ENCODE measurements around the gene ALG10B.
"Not testable (repeated sequence)": the region's sequence is repeated elsewhere in the genome, so short reads cannot be mapped to it uniquely, and the experiment has no call there.

Gene ALG10B, protein sequence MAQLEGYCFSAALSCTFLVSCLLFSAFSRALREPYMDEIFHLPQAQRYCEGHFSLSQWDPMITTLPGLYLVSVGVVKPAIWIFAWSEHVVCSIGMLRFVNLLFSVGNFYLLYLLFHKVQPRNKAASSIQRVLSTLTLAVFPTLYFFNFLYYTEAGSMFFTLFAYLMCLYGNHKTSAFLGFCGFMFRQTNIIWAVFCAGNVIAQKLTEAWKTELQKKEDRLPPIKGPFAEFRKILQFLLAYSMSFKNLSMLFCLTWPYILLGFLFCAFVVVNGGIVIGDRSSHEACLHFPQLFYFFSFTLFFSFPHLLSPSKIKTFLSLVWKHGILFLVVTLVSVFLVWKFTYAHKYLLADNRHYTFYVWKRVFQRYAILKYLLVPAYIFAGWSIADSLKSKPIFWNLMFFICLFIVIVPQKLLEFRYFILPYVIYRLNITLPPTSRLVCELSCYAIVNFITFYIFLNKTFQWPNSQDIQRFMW

DNA sequence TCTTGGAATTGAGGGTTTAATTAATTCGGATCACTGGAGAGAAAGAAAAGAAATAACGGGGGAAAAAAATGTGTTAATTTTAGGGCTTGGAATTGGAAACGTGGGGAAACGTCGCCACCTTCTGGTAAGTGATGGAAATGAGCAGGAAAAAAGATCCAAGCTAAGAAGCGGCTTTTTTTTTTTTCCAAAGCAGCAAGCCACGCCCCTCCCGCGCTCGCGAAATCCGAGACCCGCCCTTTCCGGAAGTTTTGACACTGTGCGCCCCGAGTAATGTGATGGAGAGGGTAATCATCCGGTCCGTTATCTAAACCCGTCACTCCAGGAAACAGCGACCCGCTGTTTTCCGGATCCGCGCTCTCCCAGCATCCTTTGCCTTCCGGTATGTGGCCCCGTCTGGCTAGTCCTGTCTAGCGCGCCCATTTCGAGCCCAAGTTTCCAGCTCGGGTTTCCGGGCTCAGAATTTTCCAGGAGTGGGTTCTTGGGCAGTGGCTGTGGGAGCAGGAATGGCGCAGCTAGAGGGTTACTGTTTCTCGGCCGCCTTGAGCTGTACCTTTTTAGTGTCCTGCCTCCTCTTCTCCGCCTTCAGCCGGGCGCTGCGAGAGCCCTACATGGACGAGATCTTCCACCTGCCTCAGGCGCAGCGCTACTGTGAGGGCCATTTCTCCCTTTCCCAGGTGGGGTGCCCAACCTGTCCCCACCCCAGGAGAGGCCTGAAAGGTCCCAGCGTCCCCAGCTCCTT is at the start of gene ALG10B:
Gene ALG10B, plus strand, starts transcription at position 384 of the 739 bp plus-strand sequence. Its CDS starts 120 bp downstream, at position 504.
- in situ Hi-C loops (cut with HindIII; ENCODE audit: low pct_ligation_motif_present, low pct_unique_long_range_greater_than_20kb, low sequenced_read_pairs) = no loop called here
- peak; percentile 99 for DNase-seq

DNA sequence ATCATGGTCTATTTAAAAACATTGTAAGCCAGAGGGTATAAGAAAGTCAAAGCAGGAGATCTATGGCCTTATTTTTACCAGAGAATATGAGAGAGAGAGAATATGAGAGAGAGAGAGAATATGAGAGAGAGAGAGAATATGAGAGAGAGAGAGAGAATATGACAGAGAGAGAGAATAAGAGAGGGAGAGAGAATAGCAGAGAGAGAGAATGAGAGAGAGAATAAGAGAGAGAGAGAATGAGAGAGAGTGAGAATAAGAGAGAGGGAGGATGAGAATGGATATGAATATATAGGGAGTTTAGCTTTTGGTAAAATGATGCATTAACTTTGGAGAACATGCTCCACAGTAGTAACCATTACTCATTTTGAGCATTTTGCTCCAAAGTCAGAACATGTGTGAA is 48.0 kb upstream of the ALG10B start:
- in situ Hi-C loops (cut with HindIII; ENCODE audit: low pct_ligation_motif_present, low pct_unique_long_range_greater_than_20kb, low sequenced_read_pairs) = no loop called here
- no peak for DNase-seq

DNA sequence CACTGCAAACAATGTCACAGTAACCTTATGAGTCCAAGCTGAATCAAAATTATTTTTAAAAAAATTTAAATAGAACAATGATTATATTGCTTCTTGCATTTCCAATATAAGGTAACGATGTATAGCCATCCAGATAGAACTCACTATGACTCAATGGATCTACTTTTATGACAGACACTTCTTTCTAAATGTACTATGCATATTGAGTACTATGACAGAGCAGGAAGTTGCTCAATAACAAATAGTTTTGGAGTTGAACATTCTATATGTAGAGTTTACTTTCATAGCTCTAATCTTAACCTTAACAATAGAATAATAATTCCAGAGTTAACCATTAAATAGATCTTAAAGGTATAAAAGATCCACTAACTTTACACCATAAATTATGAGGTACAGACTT is 46.7 kb upstream of the ALG10B start:
- no peak for DNase-seq
- in situ Hi-C loops (cut with HindIII; ENCODE audit: low pct_ligation_motif_present, low pct_unique_long_range_greater_than_20kb, low sequenced_read_pairs) = no loop called here

DNA sequence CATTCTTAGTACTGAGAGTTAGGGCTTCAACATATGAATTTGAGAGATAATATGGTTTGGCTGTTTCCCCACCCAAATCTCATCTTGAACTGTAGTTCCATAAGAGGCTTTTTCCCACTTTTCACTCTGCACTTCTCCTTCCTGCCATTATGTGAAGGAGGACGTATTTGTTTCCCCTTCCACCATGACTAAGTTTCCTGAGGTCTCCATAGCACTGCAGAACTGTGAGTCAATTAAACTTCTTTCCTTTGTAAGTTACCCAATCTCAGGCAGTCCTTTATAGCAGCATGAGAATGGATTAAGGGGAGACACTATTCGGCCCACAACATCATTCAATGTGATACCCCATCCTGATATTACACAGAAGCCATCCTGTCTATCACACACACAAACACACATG is 36.8 kb upstream of the ALG10B start:
- in situ Hi-C loops (cut with HindIII; ENCODE audit: low pct_ligation_motif_present, low pct_unique_long_range_greater_than_20kb, low sequenced_read_pairs) = no loop called here
- no peak for DNase-seq

DNA sequence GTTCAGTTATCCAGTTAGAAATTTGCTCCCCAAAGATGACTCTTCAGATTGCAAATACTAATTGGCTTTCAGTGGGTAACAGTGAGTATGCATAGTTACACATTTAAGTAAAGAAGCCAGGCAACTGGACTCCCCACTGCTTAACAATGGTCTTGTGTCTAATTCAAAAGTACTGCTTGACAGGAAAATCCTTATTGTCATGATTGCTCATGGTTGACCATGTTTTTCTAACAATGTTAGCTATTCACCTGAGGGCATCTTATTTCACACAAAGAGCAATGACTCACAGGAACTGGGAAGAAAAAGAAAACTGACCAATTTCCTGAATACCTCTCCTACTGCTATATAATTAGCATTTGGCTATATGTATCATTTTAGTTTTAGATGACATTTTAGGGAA is 33.7 kb upstream of the ALG10B start:
- in situ Hi-C loops (cut with HindIII; ENCODE audit: low pct_ligation_motif_present, low pct_unique_long_range_greater_than_20kb, low sequenced_read_pairs) = no loop called here
- DNase-seq = peak; percentile 22

DNA sequence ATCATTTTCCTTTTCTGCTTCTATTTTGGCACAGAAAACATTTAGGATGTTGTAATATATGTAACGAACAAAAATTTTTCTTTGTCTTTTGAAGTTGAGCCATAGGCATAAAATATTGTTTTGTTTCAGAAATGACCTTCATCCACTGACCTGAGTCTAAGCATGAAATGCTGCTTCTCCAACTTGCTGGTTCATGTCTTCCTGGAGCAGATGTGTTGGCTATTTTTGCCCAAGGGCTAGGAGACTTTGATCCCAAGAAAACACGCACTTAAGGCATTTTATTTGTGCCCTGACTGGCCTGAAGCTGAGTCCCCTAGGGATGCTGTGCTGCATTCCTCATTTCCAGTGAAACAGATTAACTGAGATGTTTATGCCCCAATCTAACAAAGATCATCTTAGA is 27.2 kb upstream of the ALG10B start:
- in situ Hi-C loops (cut with HindIII; ENCODE audit: low pct_ligation_motif_present, low pct_unique_long_range_greater_than_20kb, low sequenced_read_pairs) = no loop called here
- no peak for DNase-seq

DNA sequence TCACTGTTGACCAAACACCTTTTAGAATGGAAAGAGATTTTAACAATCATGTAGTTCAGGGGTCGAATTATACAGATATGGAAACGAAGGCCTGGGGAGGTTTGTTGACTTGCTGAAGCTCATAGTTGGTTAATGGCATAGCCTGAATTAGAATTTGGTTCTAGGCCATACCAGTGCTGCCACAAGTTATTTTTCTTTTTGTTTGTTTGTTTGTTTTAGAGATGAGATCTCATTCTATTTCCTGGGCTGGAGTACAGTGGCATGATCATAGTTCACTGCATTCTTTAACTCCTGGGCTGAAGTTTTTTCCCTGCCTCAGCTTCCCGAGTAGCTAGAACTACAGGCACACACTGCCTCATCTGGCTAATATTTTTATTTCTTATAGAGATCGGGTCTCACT is 25.4 kb upstream of the ALG10B start:
- in situ Hi-C loops (cut with HindIII; ENCODE audit: low pct_ligation_motif_present, low pct_unique_long_range_greater_than_20kb, low sequenced_read_pairs) = no loop called here
- no peak for DNase-seq

DNA sequence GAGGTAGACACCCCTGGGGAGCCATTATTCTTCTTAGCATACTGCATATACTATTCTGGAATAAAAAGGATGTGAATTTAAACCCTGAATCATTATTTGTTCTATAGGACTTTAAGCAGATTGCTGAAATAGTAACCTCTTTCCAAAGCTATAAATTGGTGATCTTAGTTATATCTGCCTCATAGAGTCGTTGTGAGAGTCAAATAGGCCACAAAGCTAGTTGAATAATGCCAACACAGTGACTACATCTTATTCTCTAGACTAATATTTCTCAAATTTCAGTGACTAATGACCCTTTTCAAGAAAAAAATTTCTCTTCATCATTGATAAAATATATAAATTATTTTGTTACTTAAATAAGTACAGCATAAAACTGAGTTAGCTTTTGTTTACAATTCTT is 13.6 kb upstream of the ALG10B start:
- in situ Hi-C loops (cut with HindIII; ENCODE audit: low pct_ligation_motif_present, low pct_unique_long_range_greater_than_20kb, low sequenced_read_pairs); DNase-seq: not testable (repeated sequence)

DNA sequence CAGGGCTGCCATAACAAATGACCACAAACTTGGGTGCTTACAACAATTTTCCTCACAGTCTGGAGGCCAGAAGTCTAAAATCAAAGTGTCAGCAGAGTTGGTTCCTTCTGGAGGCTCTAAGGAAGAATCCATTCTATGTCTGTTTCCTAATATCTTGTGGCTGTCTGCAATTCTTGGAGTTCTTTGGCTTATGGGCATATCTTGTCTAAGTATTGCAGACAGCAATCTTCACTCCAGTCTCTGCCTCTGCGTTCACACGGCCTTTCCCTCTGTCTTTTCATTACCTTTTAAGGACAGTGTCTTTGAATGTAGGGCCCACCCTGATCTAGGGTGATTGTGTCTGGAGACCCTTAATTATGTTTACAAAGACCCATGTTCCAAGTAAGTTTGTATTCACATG is 5.4 kb downstream of the ALG10B start:
- in situ Hi-C loops (cut with HindIII; ENCODE audit: low pct_ligation_motif_present, low pct_unique_long_range_greater_than_20kb, low sequenced_read_pairs); DNase-seq: not testable (repeated sequence)

DNA sequence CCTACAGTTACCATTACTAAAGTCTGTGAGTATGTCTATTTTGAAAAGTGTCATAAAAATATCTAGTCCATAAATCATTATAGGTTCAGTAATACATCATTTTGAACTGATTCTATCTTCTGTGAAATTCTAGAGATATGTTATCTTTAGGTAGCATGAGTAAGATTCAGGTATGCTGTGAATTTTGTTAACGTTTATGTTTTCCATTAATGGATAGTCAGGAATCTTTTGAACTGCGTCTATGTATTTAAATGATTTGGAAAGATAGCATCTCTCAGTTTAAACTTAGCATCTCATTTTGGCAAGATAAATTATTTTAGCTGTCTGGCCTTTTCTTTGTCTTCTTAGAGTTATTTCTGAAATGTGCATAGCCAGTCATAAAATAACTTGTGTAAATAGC is 8.3 kb downstream of the ALG10B start:
- in situ Hi-C loops (cut with HindIII; ENCODE audit: low pct_ligation_motif_present, low pct_unique_long_range_greater_than_20kb, low sequenced_read_pairs) = no loop called here
- DNase-seq = no peak

DNA sequence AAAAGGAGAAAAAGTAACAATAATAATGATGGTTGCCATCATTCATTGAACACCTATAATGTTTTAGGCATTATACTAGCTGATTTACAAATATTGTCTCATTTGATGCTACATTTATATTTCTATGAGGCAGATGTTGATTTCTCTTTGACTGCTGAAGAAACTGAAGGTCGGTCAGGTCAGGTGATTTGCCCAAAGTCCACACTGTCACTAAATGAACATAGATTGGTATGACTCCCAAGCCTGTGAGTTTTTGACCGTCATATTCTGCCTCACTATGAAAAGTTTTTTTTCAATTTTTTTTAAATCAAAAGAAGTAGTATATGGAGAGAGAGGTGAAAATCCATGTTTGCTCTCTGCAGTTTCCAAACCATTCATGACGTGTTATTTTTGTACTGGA is 10.8 kb downstream of the ALG10B start:
- no peak for DNase-seq
- in situ Hi-C loops (cut with HindIII; ENCODE audit: low pct_ligation_motif_present, low pct_unique_long_range_greater_than_20kb, low sequenced_read_pairs) = no loop called here

DNA sequence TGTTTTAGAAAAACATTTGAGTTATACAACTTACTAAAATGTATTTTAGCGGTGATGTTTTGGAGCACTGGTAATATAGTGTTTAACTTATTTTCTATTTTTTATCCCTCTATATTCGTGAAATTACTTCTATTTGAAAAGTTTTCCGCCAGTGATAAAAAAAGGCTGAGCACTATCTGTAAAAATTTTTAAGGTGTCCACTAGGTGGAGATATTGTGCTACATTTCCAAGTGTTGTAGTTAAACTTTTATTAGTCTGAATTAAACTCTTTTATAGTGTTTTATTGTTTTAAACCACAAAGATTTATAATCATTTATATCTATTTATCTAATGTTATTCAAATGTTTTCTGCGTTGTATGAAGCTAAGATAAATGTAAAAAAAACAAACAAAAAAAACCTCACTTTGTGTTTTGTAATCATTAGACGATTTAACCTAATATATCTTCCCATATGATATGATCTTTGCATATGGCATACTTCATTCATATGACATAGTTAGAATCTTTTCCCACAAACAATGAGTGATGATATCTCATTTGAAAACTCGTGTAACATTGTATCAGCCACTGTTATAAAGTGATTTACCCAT is 11.8 kb downstream of the ALG10B start:
- in situ Hi-C loops (cut with HindIII; ENCODE audit: low pct_ligation_motif_present, low pct_unique_long_range_greater_than_20kb, low sequenced_read_pairs) = no loop called here
- peak; percentile 74 for DNase-seq

DNA sequence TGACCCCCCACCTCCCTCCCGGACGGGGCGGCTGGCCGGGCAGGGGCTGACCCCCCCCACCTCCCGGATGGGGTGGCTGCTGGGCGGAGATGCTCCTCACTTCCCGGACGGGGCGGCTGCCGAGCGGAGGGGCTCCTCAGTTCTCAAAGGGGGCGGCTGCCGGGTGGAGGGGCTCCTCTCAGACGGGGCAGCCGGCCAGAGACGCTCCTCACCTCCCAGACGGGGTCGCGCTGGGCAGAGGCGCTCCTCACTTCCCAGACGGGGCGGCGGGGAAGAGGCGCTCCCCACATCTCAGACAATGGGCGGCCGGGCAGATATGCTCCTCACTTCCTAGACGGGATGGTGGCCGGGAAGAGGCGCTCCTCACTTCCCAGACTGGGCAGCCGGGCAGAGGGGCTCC is 13.8 kb downstream of the ALG10B start:
- DNase-seq; in situ Hi-C loops (cut with HindIII; ENCODE audit: low pct_ligation_motif_present, low pct_unique_long_range_greater_than_20kb, low sequenced_read_pairs): not testable (repeated sequence)

DNA sequence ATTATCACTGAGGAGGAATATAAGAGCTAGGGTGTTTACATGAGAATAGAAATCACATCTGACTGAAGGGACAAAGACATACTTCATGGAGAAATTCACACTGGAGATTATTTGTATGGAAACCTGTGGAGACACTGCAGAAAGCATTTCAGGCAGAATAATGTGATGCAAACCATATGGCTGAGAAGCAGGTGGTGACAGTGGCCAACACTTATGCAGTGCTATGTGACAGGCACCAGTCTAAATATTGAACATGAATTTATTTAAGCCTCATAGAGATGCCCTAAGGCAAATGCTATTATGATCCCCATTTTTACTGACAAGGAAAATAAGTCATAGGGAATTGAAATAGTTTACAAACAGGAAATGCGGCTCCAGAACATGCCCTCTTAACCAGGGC is 16.2 kb downstream of the ALG10B start:
- in situ Hi-C loops (cut with HindIII; ENCODE audit: low pct_ligation_motif_present, low pct_unique_long_range_greater_than_20kb, low sequenced_read_pairs) = no loop called here
- no peak for DNase-seq

DNA sequence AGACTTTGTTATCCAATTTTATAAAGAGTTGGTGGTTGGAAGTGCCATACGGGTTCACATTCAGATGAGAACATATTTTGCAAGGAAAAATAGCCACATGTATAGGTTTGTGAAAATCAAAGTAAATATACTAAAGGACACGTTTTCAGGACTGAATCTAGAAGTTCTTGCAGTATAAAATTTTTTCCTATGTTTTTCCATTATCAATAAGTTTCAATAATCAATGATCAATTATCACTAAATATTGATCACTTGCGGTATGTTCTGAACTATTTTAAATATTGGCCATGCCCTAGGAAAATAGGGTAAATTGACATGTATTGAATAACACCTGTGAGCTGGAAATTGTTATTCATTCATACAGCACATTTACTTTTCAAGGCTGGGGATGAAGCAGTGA is 25.9 kb downstream of the ALG10B start:
- in situ Hi-C loops (cut with HindIII; ENCODE audit: low pct_ligation_motif_present, low pct_unique_long_range_greater_than_20kb, low sequenced_read_pairs) = no loop called here

DNA sequence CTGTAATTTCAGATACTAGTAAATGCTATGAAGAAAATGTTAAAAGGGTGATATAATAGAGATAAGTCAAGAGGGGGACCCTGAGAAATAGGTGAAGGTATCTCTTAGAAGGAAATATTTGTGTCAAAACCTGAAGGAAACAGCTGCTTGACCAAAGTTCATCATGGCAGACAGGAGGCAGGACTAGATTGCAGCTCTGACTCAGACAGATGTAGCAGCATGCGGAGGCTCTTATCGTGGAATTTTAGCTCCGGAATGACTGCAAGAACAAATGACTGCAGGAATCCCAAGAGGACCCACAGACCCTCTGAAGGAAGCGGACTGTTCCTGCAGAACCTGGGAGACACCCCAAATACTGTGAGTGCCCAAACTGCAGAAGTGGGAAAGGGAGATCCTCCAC is 26.7 kb downstream of the ALG10B start:
- DNase-seq; in situ Hi-C loops (cut with HindIII; ENCODE audit: low pct_ligation_motif_present, low pct_unique_long_range_greater_than_20kb, low sequenced_read_pairs): not testable (repeated sequence)

More for the DNA sequence above, 25.9 kb downstream of the ALG10B start:
- DNase-seq = no peak

DNA sequence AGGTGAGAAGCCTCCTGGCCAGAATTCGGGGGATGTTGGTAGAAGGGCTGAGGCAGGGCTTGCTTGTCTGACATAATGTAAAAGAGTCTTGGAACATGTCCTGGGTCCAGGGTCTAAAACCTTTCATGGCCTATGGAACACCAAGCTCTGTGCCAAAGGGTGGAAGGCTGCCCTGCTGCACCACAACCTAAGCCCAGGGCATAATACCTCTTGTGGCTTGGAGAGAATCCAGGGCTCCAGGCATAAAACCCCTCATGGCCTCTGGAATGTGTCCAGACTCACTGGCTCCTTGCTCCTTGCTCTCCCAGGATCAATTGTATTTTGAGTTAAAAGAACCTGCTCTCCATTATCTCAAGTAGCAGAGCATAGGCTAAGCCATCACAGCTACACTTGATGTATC is 27.3 kb downstream of the ALG10B start:
- in situ Hi-C loops (cut with HindIII; ENCODE audit: low pct_ligation_motif_present, low pct_unique_long_range_greater_than_20kb, low sequenced_read_pairs); DNase-seq: not testable (repeated sequence)

DNA sequence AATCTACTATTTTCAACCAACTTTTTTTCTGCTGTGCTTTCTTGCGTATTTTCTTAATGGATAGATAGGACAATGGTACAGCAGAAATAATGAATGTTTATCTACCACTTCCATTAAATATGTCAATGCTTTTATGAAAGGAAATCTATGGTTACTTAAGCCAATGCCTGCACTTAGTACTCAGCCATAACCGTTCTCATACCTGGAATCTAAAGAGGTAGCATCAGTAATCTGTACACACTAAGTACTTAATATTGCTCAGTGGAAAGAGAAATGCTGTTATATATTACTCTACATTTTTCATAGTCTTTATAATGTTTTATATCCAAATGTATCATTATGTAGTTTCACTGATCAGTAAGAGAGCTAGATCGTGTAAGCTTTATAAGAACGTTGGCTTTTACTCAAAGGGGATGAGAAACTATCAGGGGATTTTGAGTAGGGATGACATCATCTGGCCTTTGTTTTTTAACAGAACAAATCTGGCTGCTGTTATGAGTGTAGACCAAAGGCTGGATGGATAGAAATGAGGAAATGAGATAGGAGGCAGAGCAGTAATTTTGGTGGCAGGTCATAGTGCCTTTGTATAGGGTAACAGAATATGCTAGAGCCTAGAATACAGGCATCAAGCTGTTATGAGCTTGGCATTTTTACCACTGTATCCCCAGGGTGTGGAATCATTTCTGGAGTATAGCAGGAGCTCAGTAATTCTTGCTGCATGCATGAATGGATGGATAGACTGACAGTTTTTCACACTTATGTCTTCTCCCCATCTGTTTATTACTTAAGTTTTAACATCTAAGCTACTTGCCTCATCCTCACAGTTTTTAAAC is 34.0 kb downstream of the ALG10B start:
- no peak for DNase-seq
- in situ Hi-C loops (cut with HindIII; ENCODE audit: low pct_ligation_motif_present, low pct_unique_long_range_greater_than_20kb, low sequenced_read_pairs) = no loop called here

DNA sequence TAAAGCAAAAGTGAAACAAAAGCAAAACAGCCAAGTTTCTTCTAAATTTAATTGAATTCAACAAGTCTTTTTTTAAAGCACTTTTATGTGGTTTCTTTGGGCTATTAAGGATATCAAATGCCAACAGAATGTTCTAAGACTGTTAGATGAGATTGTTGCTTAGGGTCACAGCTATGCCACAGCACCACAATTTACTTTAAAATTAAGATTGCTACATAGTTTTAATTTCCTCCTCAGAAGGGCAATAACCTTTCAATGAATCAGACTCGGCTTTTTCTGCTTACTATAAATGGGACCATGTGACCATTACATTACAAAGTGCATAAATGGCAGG is 34.6 kb downstream of the ALG10B start:
- DNase-seq; in situ Hi-C loops (cut with HindIII; ENCODE audit: low pct_ligation_motif_present, low pct_unique_long_range_greater_than_20kb, low sequenced_read_pairs): not testable (repeated sequence)
